ENCODE results near the gene LTBP1.

LTBP1 gene

GRCh38 chr2:32954206-32954605 lies 7.5 kb downstream of the LTBP1 start:
- Histone ChIP-seq H3K36me3 (ENCODE audit: control insufficient read depth in 1 of 2, insufficient read depth in 2 of 2, low read length in 2 of 2) (no peaks in the 10 kb centered on the region), H3K79me2 (ENCODE audit: control insufficient read depth, insufficient read depth, low read length, poor library complexity) (no peaks in the 10 kb centered on the region), H2BK5ac (ENCODE audit: low read depth, low read length, poor library complexity) (no peak overlapping the region), H3K4me1 (ENCODE audit: control insufficient read depth in 1 of 2, insufficient read depth in 2 of 2, low read length in 2 of 2) (no peaks in the 10 kb centered on the region), H3K9ac (ENCODE audit: low read length) (no peak overlapping the region), H4K8ac (ENCODE audit: low read depth, low read length) (no peak overlapping the region), H3K27ac (ENCODE audit: low read depth, low read length) (no peak overlapping the region), H4K91ac (ENCODE audit: low read depth, low read length) (no peak overlapping the region), H3K18ac (ENCODE audit: low read length) (no peak overlapping the region), H4K12ac (ENCODE audit: low read depth, low read length) (no peak overlapping the region), H2BK120ac (ENCODE audit: insufficient read depth, low read length, poor library complexity) (no peak overlapping the region), H3K4me2 (ENCODE audit: low read length) (no peak overlapping the region), H2AFZ (ENCODE audit: insufficient read depth, low read length, poor library complexity) (no peak overlapping the region), H3K23ac (ENCODE audit: low read length) (no peak overlapping the region), H3K4ac (ENCODE audit: low read depth, low read length) (no peak overlapping the region), H3K9me3 (ENCODE audit: insufficient read depth, low read depth, low read length) (no peaks in the 10 kb centered on the region), H2AK5ac (ENCODE audit: low read length) (no peak overlapping the region), H3K14ac (ENCODE audit: low read length) (no peak overlapping the region), H2BK12ac (ENCODE audit: low read length) (no peak overlapping the region), H3K4me3 (ENCODE audit: low read depth, low read length) (no peak overlapping the region), H3K79me1 (ENCODE audit: low read length) (no peaks in the 10 kb centered on the region), H3K27me3 (ENCODE audit: insufficient read depth, low read length) (no peaks in the 10 kb centered on the region)
- no peak for DNase-seq
- no CpG with 5 or more reads among the region's 5 CpGs for WGBS (ENCODE audit: extremely low coverage, insufficient coverage, insufficient read length)

GRCh38 chr2:32958821-32959220 lies 12.1 kb downstream of the LTBP1 start:
- no peak overlapping the region for H2AFZ ChIP-seq (ENCODE audit: insufficient read depth, low read length, poor library complexity)
- H2AK5ac ChIP-seq (ENCODE audit: low read length) = no peak overlapping the region
- no peak overlapping the region for H3K18ac ChIP-seq (ENCODE audit: low read length)

GRCh38 chr2:32960238-32960637 lies 13.5 kb downstream of the LTBP1 start:
- no CpG with 5 or more reads among the region's 1 CpG for WGBS (ENCODE audit: extremely low coverage, insufficient coverage, insufficient read length)
- peak; percentile 28 to 77 for DNase-seq
- no peak overlapping the region for H4K12ac ChIP-seq (ENCODE audit: low read depth, low read length)
- H2BK12ac ChIP-seq (ENCODE audit: low read length) = no peak overlapping the region
- H4K8ac ChIP-seq (ENCODE audit: low read depth, low read length) = no peak overlapping the region
- H2AFZ ChIP-seq (ENCODE audit: insufficient read depth, low read length, poor library complexity) = no peak overlapping the region
- H2AK5ac ChIP-seq (ENCODE audit: low read length) = no peak overlapping the region
- H3K27ac ChIP-seq (ENCODE audit: low read depth, low read length) = no peak overlapping the region
- H3K4me2 ChIP-seq (ENCODE audit: low read length) = no peak overlapping the region
- no peak overlapping the region for H3K4me3 ChIP-seq (ENCODE audit: low read depth, low read length)
- no peak overlapping the region for H3K23ac ChIP-seq (ENCODE audit: low read length)
- H3K9ac ChIP-seq (ENCODE audit: low read length) = no peak overlapping the region
- no peaks in the 10 kb centered on the region for H3K79me1 ChIP-seq (ENCODE audit: low read length)
- no peaks in the 10 kb centered on the region for H3K9me3 ChIP-seq (ENCODE audit: insufficient read depth, low read depth, low read length)
- no peaks in the 10 kb centered on the region for H3K4me1 ChIP-seq (ENCODE audit: control insufficient read depth in 1 of 2, insufficient read depth in 2 of 2, low read length in 2 of 2)
- no peaks in the 10 kb centered on the region for H3K79me2 ChIP-seq (ENCODE audit: control insufficient read depth, insufficient read depth, low read length, poor library complexity)
- no peak overlapping the region for H2BK5ac ChIP-seq (ENCODE audit: low read depth, low read length, poor library complexity)
- no peak overlapping the region for H3K4ac ChIP-seq (ENCODE audit: low read depth, low read length)
- H3K14ac ChIP-seq (ENCODE audit: low read length) = no peak overlapping the region
- H4K91ac ChIP-seq (ENCODE audit: low read depth, low read length) = no peak overlapping the region
- no peaks in the 10 kb centered on the region for H3K36me3 ChIP-seq (ENCODE audit: control insufficient read depth in 1 of 2, insufficient read depth in 2 of 2, low read length in 2 of 2)
- no peak overlapping the region for H2BK120ac ChIP-seq (ENCODE audit: insufficient read depth, low read length, poor library complexity)
- H3K18ac ChIP-seq (ENCODE audit: low read length) = no peak overlapping the region
- H3K27me3 ChIP-seq (ENCODE audit: insufficient read depth, low read length) = no peaks in the 10 kb centered on the region

More at GRCh38 chr2:32958821-32959220, 12.1 kb downstream of the LTBP1 start:
- no peak overlapping the region for H3K4ac ChIP-seq (ENCODE audit: low read depth, low read length)
- H3K4me2 ChIP-seq (ENCODE audit: low read length) = no peak overlapping the region
- no peak overlapping the region for H3K14ac ChIP-seq (ENCODE audit: low read length)
- H3K79me2 ChIP-seq (ENCODE audit: control insufficient read depth, insufficient read depth, low read length, poor library complexity) = no peaks in the 10 kb centered on the region
- H3K9me3 ChIP-seq (ENCODE audit: insufficient read depth, low read depth, low read length) = no peaks in the 10 kb centered on the region
- H3K27ac ChIP-seq (ENCODE audit: low read depth, low read length) = no peak overlapping the region
- H3K4me3 ChIP-seq (ENCODE audit: low read depth, low read length) = no peak overlapping the region
- no peak overlapping the region for H3K9ac ChIP-seq (ENCODE audit: low read length)
- H3K27me3 ChIP-seq (ENCODE audit: insufficient read depth, low read length) = no peaks in the 10 kb centered on the region
- H3K23ac ChIP-seq (ENCODE audit: low read length) = no peak overlapping the region
- H2BK12ac ChIP-seq (ENCODE audit: low read length) = no peak overlapping the region
- DNase-seq = no peak
- no peaks in the 10 kb centered on the region for H3K36me3 ChIP-seq (ENCODE audit: control insufficient read depth in 1 of 2, insufficient read depth in 2 of 2, low read length in 2 of 2)
- H4K8ac ChIP-seq (ENCODE audit: low read depth, low read length) = no peak overlapping the region
- no peaks in the 10 kb centered on the region for H3K79me1 ChIP-seq (ENCODE audit: low read length)
- H2BK120ac ChIP-seq (ENCODE audit: insufficient read depth, low read length, poor library complexity) = no peak overlapping the region
- no peak overlapping the region for H4K12ac ChIP-seq (ENCODE audit: low read depth, low read length)
- no peaks in the 10 kb centered on the region for H3K4me1 ChIP-seq (ENCODE audit: control insufficient read depth in 1 of 2, insufficient read depth in 2 of 2, low read length in 2 of 2)
- no peak overlapping the region for H4K91ac ChIP-seq (ENCODE audit: low read depth, low read length)
- H2BK5ac ChIP-seq (ENCODE audit: low read depth, low read length, poor library complexity) = no peak overlapping the region

GRCh38 chr2:32960647-32961403 lies 14.1 kb downstream of the LTBP1 start:
- no peak overlapping the region for H3K4ac ChIP-seq (ENCODE audit: low read depth, low read length)
- no peaks in the 10 kb centered on the region for H3K9me3 ChIP-seq (ENCODE audit: insufficient read depth, low read depth, low read length)
- H3K18ac ChIP-seq (ENCODE audit: low read length) = peak overlapping the region; percentile 69
- no peaks in the 10 kb centered on the region for H3K4me1 ChIP-seq (ENCODE audit: control insufficient read depth in 1 of 2, insufficient read depth in 2 of 2, low read length in 2 of 2)
- no peaks in the 10 kb centered on the region for H3K79me1 ChIP-seq (ENCODE audit: low read length)
- H2AK5ac ChIP-seq (ENCODE audit: low read length) = no peak overlapping the region
- no peak overlapping the region for H2BK120ac ChIP-seq (ENCODE audit: insufficient read depth, low read length, poor library complexity)
- H4K12ac ChIP-seq (ENCODE audit: low read depth, low read length) = no peak overlapping the region
- H3K79me2 ChIP-seq (ENCODE audit: control insufficient read depth, insufficient read depth, low read length, poor library complexity) = no peaks in the 10 kb centered on the region
- no peak overlapping the region for H3K9ac ChIP-seq (ENCODE audit: low read length)
- no peak overlapping the region for H3K14ac ChIP-seq (ENCODE audit: low read length)
- no CpG with 5 or more reads among the region's 9 CpGs for WGBS (ENCODE audit: extremely low coverage, insufficient coverage, insufficient read length)
- no peak overlapping the region for H4K91ac ChIP-seq (ENCODE audit: low read depth, low read length)
- H2AFZ ChIP-seq (ENCODE audit: insufficient read depth, low read length, poor library complexity) = no peak overlapping the region
- DNase-seq = no peak
- no peak overlapping the region for H2BK5ac ChIP-seq (ENCODE audit: low read depth, low read length, poor library complexity)
- no peak overlapping the region for H2BK12ac ChIP-seq (ENCODE audit: low read length)
- no peak overlapping the region for H3K4me3 ChIP-seq (ENCODE audit: low read depth, low read length)
- H3K36me3 ChIP-seq (ENCODE audit: control insufficient read depth in 1 of 2, insufficient read depth in 2 of 2, low read length in 2 of 2) = no peaks in the 10 kb centered on the region
- no peak overlapping the region for H3K27ac ChIP-seq (ENCODE audit: low read depth, low read length)
- H4K8ac ChIP-seq (ENCODE audit: low read depth, low read length) = no peak overlapping the region
- no peak overlapping the region for H3K4me2 ChIP-seq (ENCODE audit: low read length)
- no peak overlapping the region for H3K23ac ChIP-seq (ENCODE audit: low read length)
- no peaks in the 10 kb centered on the region for H3K27me3 ChIP-seq (ENCODE audit: insufficient read depth, low read length)
